GM18951 (cell line): ENCODE results near the gene WDR19.
A peak's percentile ranks its signal among the peaks of the same experiment; 100 is the strongest.
"Not testable (repeated sequence)": the region's sequence is repeated elsewhere in the genome, so short reads cannot be mapped to it uniquely, and the experiment has no call there.

ENCODE experiments used
- POLR2A ChIP-seq: IDR thresholded peaks from 4 replicates; pipeline ENCODE4 v1.6.1; 2011; ENCODE audit warnings: mild to moderate bottlenecking; ENCODE audit not compliant: insufficient read length, insufficient read depth; ENCODE audit errors: extremely low read depth
- in situ Hi-C: fragments of 300-500 bp; cut with MboI; formaldehyde crosslinking; loops from one replicate; pipeline ENCODE4 v1.12.0; 2022; ENCODE audit warnings: low sequenced_read_pairs, mixed read lengths, inconsistent platforms; ENCODE audit not compliant: unreplicated experiment

Gene WDR19

DNA sequence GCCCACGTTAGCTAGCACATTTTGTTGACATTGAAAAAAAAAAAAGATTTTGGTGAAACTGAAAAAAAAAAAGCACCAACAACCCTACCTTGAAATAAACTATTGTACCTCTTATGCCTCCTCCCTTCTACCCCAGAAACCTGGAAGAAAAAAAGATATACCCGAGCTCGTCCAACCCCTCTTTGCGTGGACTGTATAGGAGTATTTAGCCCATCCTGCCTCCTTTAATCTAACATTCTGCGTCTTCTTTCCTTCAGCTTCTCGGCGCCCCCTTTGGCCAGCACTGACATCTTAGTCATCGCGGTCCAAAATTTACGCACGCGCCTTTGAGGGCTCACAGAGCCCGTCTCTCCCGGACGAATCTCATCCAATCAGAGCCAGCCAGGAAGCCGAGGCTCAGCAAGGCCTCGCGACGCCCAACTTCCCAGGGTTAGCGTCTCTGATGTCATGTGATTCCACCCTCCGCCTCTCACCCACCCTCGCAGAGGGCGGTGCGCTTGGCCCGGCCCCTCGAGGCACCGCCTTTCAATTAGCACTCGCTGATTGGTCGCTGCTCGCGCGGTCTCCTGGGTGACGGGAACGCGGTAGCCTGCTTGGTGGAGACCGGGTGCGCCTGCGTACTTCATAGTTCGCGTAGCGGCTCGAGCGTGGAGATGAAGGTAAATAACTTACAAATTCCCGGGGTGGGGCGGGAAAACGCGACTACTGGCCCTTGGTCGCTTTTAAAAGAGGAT lies at the start of gene WDR19:
Gene WDR19, plus strand, starts transcription at position 625 of the 734 bp plus-strand sequence. Its CDS starts 29 bp downstream, at position 654.
- in situ Hi-C loops: no loop called here

DNA sequence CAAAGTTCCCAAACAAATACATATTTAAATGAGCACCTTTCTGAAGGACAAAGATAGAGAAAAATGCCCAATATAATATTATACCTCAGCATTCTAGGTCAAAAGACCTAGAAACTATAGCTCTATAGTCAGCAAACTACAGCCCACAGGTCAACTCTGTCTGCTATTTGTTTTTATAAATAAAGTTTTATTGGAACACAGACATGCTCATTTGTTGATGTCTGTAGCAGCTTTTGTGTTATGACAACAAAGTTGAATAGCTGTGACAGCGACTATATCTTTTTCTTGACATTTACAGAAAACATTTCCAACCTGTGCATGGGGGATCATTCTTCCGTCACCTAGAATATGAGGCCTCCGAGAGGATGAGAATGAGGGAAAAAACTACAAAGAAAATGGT lies 48.7 kb upstream of the WDR19 start:
- no peak for TF ChIP-seq POLR2A
- in situ Hi-C loops: loop anchor here (10.0 kb wide), 1 partner anchor 379 kb away; no protein-coding TSS in a partner anchor

More for the DNA sequence above, at the start of gene WDR19:
- peak; percentile 48 for TF ChIP-seq POLR2A

- in situ Hi-C loops: loop anchor here (5.0 to 10.0 kb wide), 2 partner anchors 237 to 380 kb away; no protein-coding TSS in a partner anchor
- no peak for TF ChIP-seq POLR2A
These were observed 47.5 kb upstream of the WDR19 start for GRCh38 chr4:39134683-39135306.

GRCh38 chr4:39138227-39138626 lies 44.1 kb upstream of the WDR19 start:
- in situ Hi-C loops: loop anchor here (5.0 to 10.0 kb wide), 2 partner anchors 241 to 383 kb away; no protein-coding TSS in a partner anchor

DNA sequence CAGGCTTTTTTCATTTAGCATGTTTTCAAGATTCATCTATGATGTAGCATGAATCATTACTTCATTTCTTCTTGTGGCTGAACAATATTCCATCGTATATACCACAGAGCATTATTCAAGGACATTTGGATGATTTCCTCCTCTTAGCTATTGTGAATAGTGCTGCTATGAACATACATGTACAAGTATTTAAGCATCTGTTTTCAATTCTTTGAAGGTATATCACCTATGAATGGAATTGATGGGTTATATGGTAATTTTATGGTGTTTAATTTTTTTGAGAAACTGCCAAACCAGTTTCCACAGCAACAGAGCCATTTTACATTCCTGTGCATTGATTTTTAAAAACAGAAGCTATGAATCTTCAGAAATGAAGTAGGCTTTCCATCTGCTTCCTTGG lies 36.1 kb upstream of the WDR19 start:
- TF ChIP-seq POLR2A: no peak
- in situ Hi-C loops: no loop called here

DNA sequence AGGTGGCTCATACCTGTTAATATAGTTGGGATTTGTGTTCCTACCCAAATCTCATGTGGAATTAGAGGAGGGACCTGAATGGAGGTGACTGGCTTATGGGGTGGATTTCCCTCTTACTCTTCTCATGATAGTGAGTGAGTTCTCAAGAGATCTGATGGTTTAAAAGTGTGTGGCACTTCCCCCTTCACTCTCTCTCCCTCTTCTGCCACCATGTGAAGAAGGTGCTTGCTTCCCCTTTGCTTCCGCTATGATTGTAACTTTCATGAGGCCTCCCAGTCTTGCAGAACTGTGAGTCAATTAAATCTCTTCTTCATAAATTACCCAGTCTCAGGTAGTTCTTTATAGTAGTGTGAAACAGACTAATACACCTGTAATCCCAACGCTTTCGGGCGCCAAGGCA lies 28.3 kb upstream of the WDR19 start:
- in situ Hi-C loops: no loop called here
- TF ChIP-seq POLR2A: no peak

GRCh38 chr4:39157520-39157919 lies 24.8 kb upstream of the WDR19 start:
- in situ Hi-C loops: no loop called here
- TF ChIP-seq POLR2A: no peak

- in situ Hi-C loops: no loop called here
- no peak for TF ChIP-seq POLR2A
These were observed 16.2 kb upstream of the WDR19 start for GRCh38 chr4:39166177-39166576.

DNA sequence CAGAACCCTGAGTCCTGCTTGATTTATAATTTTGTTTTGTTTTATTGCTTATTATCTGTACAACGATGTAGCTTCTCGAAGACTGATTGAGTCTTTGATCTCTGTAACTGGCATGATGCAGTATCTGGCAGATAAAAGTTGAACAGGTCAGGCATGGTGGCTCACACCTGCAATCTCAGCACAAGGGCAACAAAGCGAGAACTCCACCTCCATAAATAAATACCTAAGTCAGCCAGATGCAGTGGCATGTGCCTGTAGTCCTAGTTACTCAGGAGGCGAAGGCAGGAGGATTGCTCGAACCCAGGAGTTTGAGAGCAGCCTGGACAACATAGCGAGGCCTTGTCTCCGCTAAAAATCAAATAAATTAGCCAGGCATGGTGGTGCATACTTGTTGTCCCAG lies 15.7 kb upstream of the WDR19 start:
- in situ Hi-C loops: no loop called here
- no peak for TF ChIP-seq POLR2A

- in situ Hi-C loops: no loop called here
- TF ChIP-seq POLR2A: no peak
These were observed 12.9 kb upstream of the WDR19 start for GRCh38 chr4:39169426-39169825.

DNA sequence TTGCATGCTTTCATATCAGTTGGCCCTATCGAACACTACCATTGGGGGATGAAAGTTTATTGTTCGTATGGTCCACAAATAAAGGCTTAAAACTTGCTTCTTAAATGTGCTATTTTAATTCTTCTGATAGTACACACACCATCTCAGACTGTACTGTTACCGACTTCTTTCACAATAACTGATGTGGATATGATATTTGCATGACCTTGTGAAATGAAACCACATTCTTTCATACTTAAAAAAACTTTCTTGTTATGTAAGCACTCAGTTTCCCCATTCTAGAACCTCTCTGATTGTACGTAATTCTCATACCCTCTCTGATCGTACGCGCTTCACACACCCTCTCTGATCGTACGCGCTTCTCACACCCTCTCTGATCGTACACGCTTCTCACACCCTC lies 12.0 kb upstream of the WDR19 start:
- no peak for TF ChIP-seq POLR2A
- in situ Hi-C loops: no loop called here

DNA sequence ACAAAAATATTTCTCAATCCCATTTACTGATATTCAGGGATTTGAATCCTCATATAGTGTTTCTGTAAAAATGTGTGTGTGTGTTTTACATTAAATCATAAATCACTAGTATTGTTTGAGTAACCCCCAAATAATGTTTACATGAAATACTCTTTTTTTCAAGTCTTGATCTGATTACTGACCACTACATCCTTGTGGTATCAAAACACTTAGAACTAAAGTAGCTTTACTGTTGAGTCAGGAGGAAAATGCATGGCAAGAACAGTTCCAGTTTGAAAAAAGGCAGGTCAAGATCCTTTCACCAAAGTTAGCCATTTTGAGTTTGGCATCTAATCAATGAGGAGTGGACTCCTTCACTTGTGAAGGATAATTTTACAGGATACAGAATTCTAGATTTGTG lies 3.6 kb upstream of the WDR19 start:
- in situ Hi-C loops: no loop called here
- TF ChIP-seq POLR2A: no peak

- in situ Hi-C loops: no loop called here
- TF ChIP-seq POLR2A: no peak
These were observed 2.6 kb upstream of the WDR19 start for GRCh38 chr4:39179681-39180080.

- in situ Hi-C loops: not testable (repeated sequence)
These were observed 1.7 kb upstream of the WDR19 start for GRCh38 chr4:39180629-39181028.
